D341Med (cell line): ENCODE data around the gene CFAP141.
A peak's percentile ranks its signal among the peaks of the same experiment; 100 is the strongest.
"Not testable (repeated sequence)": the region's sequence is repeated elsewhere in the genome, so short reads cannot be mapped to it uniquely, and the experiment has no call there.

Source experiments
- DNase-seq: peaks from one replicate; pipeline ENCODE4 v3.0.0; 2012; ENCODE audit warnings: low spot score

Gene CFAP141

GRCh38 chr1:154206196-154206595 is at the start of gene CFAP141:
Gene CFAP141, minus strand, starts transcription at chr1:154206333. Its CDS starts 26 bp downstream, at chr1:154206307.
- DNase-seq = no peak

GRCh38 chr1:154253671-154254070 is 47.5 kb upstream of the CFAP141 start:
- no peak for DNase-seq

GRCh38 chr1:154241703-154242351 is 35.7 kb upstream of the CFAP141 start:
- DNase-seq = no peak

- DNase-seq = no peak
Observed at GRCh38 chr1:154240294-154240833, 34.2 kb upstream of the CFAP141 start.

- no peak for DNase-seq
Observed at GRCh38 chr1:154239491-154239890, 33.4 kb upstream of the CFAP141 start.

GRCh38 chr1:154237880-154238506 is 31.9 kb upstream of the CFAP141 start:
- DNase-seq = no peak

- no peak for DNase-seq
Observed at GRCh38 chr1:154237435-154237834, 31.3 kb upstream of the CFAP141 start.

- DNase-seq = no peak
Observed at GRCh38 chr1:154236855-154237254, 30.7 kb upstream of the CFAP141 start.

GRCh38 chr1:154233127-154233526 is 27.0 kb upstream of the CFAP141 start:
- not testable (repeated sequence) for DNase-seq

- DNase-seq = not testable (repeated sequence)
Observed at GRCh38 chr1:154231112-154231511, 25.0 kb upstream of the CFAP141 start.

- DNase-seq = no peak
Observed at GRCh38 chr1:154225370-154225769, 19.2 kb upstream of the CFAP141 start.

- no peak for DNase-seq
Observed at GRCh38 chr1:154223621-154224020, 17.5 kb upstream of the CFAP141 start.

- no peak for DNase-seq
Observed at GRCh38 chr1:154222918-154223317, 16.8 kb upstream of the CFAP141 start.

- DNase-seq = no peak
Observed at GRCh38 chr1:154222518-154222917, 16.4 kb upstream of the CFAP141 start.

GRCh38 chr1:154221278-154222001 is 15.3 kb upstream of the CFAP141 start:
- peak; percentile 68 for DNase-seq

GRCh38 chr1:154220970-154221277 is 14.8 kb upstream of the CFAP141 start:
- no peak for DNase-seq

GRCh38 chr1:154220071-154220969 is 14.2 kb upstream of the CFAP141 start, which contains the start of gene UBAP2L:
Gene UBAP2L, plus strand, starts transcription at chr1:154220955. Its CDS starts 4,169 bp downstream, at chr1:154225124.
- peak; percentile 98 for DNase-seq

- no peak for DNase-seq
Observed at GRCh38 chr1:154219541-154219940, 13.4 kb upstream of the CFAP141 start.

- no peak for DNase-seq
Observed at GRCh38 chr1:154218545-154218944, 12.4 kb upstream of the CFAP141 start.

- no peak for DNase-seq
Observed at GRCh38 chr1:154213274-154213673, 7.1 kb upstream of the CFAP141 start.

GRCh38 chr1:154212083-154212482 is 6.0 kb upstream of the CFAP141 start:
- DNase-seq = no peak
